Measurements from ENCODE around the gene PEMT. TPM values are rescaled to one million over a fixed set of nuclear protein-coding genes. Genes with fewer than 3 reads are reported as not detected.

PEMT gene
- total and polyA plus RNA-seq, 2 of the 4 experiments (the other 2 are of a cell fraction), result 23.3 to 49.5 TPM

GRCh38 chr17:17560167-17560566 lies 31.3 kb downstream of the PEMT start:
- Histone ChIP-seq H3K4me2 (ENCODE audit: low read depth, low read length) (no peak overlapping the region), H2BK120ac (ENCODE audit: low read depth, low read length) (no peak overlapping the region), H3K36me3 (ENCODE audit: control insufficient read depth, insufficient read depth, low read length) (no peaks in the 10 kb centered on the region), H4K8ac (ENCODE audit: low read depth in 2 of 2, low read length in 2 of 2) (no peak overlapping the region), H3K27me3 (ENCODE audit: control insufficient read depth, insufficient read depth, low read length) (no peaks in the 10 kb centered on the region), H3K18ac (ENCODE audit: low read depth, low read length) (no peak overlapping the region), H3K79me1 (ENCODE audit: low read depth in 1 of 2, low read length in 2 of 2) (no peaks in the 10 kb centered on the region; a peak in 1 of 4 replicates), H4K91ac (ENCODE audit: insufficient read depth, low read depth, low read length) (no peak overlapping the region), H2BK20ac (ENCODE audit: low read depth, low read length) (no peak overlapping the region), H3K4ac (ENCODE audit: low read depth, low read length) (no peak overlapping the region), H2BK5ac (ENCODE audit: low read depth, low read length, poor library complexity, severe bottlenecking) (no peak overlapping the region), H3K56ac (ENCODE audit: extremely low read depth, insufficient read depth, low read length) (no peak overlapping the region), H3K23ac (ENCODE audit: low read depth, low read length) (no peak overlapping the region), H3K9ac (ENCODE audit: low read depth, low read length) (no peak overlapping the region), H3K4me3 (ENCODE audit: insufficient read depth, low read depth, low read length) (no peak overlapping the region), H2AK5ac (ENCODE audit: low read depth, low read length) (no peak overlapping the region), H2BK15ac (ENCODE audit: low read depth, low read length) (no peak overlapping the region), H3K14ac (replicated peaks; ENCODE audit: low read depth, low read length) (no peak overlapping the region), H2AK9ac (replicated peaks; ENCODE audit: low read depth, low read length, poor library complexity) (no peak overlapping the region), H2AFZ (replicated peaks; ENCODE audit: low read length, poor library complexity) (no peak overlapping the region), H4K5ac (ENCODE audit: low read depth, low read length) (no peak overlapping the region), H3K27ac (ENCODE audit: insufficient read depth, low read length) (no peak overlapping the region), H4K20me1 (ENCODE audit: insufficient read depth, low read length) (peaks cover 4% of the 10 kb centered on the region; the same call in 1 of the 2 replicates), H3K9me1 (ENCODE audit: insufficient read depth, low read length) (no peaks in the 10 kb centered on the region), H3K9me3 (ENCODE audit: control insufficient read depth, insufficient read depth, low read length) (no peaks in the 10 kb centered on the region), H3K4me1 (ENCODE audit: control insufficient read depth, insufficient read depth, low read length) (no peaks in the 10 kb centered on the region)
- ChIA-PET POLR2A (ENCODE audit: unreplicated experiment) (no interaction called here), CTCF (no interaction called here)
- ATAC-seq (ENCODE audit: low read depth) (no peak), DNase-seq (no peak)
- dilution Hi-C loops (cut with HindIII; ENCODE audit: low sequenced_read_pairs, unreplicated experiment) (no loop called here), intact Hi-C loops (cut with micrococcal nuclease) (no loop called here), in situ Hi-C loops (cut with MboI; ENCODE audit: low sequenced_read_pairs) (no loop called here)
- no TSS peak for BruUV-seq (replicated peaks)
- TF ChIP-seq MAFK (IDR thresholded peaks at IDR 0.05; ENCODE audit: low read depth, low read length) (no peak), FOS (IDR thresholded peaks at IDR 0.05; ENCODE audit: low read depth, low read length) (no peak), RFX5 (IDR thresholded peaks at IDR 0.05; ENCODE audit: low read depth, low read length) (no peak), BHLHE40 (IDR thresholded peaks at IDR 0.05; ENCODE audit: low read depth, low read length) (no peak), CEBPB (IDR thresholded peaks at IDR 0.05; ENCODE audit: low read depth, low read length) (no peak), NFE2L2 (IDR thresholded peaks at IDR 0.05; ENCODE audit: low read depth, low read length) (no peak), SMC3 (IDR thresholded peaks at IDR 0.05; ENCODE audit: low read depth, low read length) (no peak), RCOR1 (IDR thresholded peaks at IDR 0.05; ENCODE audit: insufficient replicate concordance, low read length) (no peak), POLR2A (IDR thresholded peaks at IDR 0.05; ENCODE audit: low read depth, low read length) (no peak), RAD21 (IDR thresholded peaks at IDR 0.05; ENCODE audit: low read length) (no peak), MAZ (IDR thresholded peaks at IDR 0.05; ENCODE audit: borderline replicate concordance, low read depth, low read length) (no peak), CHD1 (IDR thresholded peaks at IDR 0.05; ENCODE audit: low read depth, low read length) (no peak), MXI1 (IDR thresholded peaks at IDR 0.05; ENCODE audit: borderline replicate concordance, low read depth, low read length) (no peak)
- TF ChIP-seq, protein P1, sequence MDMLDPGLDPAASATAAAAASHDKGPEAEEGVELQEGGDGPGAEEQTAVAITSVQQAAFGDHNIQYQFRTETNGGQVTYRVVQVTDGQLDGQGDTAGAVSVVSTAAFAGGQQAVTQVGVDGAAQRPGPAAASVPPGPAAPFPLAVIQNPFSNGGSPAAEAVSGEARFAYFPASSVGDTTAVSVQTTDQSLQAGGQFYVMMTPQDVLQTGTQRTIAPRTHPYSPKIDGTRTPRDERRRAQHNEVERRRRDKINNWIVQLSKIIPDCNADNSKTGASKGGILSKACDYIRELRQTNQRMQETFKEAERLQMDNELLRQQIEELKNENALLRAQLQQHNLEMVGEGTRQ (IDR thresholded peaks at IDR 0.05; ENCODE audit: low read depth, low read length), result no peak
- TF ChIP-seq, protein P2, sequence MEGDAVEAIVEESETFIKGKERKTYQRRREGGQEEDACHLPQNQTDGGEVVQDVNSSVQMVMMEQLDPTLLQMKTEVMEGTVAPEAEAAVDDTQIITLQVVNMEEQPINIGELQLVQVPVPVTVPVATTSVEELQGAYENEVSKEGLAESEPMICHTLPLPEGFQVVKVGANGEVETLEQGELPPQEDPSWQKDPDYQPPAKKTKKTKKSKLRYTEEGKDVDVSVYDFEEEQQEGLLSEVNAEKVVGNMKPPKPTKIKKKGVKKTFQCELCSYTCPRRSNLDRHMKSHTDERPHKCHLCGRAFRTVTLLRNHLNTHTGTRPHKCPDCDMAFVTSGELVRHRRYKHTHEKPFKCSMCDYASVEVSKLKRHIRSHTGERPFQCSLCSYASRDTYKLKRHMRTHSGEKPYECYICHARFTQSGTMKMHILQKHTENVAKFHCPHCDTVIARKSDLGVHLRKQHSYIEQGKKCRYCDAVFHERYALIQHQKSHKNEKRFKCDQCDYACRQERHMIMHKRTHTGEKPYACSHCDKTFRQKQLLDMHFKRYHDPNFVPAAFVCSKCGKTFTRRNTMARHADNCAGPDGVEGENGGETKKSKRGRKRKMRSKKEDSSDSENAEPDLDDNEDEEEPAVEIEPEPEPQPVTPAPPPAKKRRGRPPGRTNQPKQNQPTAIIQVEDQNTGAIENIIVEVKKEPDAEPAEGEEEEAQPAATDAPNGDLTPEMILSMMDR (conservative IDR thresholded peaks at IDR 0.05; ENCODE audit: low read depth, low read length), result no peak
- TF ChIP-seq, protein P3, sequence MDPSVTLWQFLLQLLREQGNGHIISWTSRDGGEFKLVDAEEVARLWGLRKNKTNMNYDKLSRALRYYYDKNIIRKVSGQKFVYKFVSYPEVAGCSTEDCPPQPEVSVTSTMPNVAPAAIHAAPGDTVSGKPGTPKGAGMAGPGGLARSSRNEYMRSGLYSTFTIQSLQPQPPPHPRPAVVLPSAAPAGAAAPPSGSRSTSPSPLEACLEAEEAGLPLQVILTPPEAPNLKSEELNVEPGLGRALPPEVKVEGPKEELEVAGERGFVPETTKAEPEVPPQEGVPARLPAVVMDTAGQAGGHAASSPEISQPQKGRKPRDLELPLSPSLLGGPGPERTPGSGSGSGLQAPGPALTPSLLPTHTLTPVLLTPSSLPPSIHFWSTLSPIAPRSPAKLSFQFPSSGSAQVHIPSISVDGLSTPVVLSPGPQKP (IDR thresholded peaks at IDR 0.05; ENCODE audit: borderline replicate concordance, low read depth, low read length), result no peak
- WGBS, 2 experiments (ENCODE audit: extremely low coverage in 2 of 2, insufficient read length in 1 of 2), result 95% methylated on average over 3 of the region's 10 CpGs; no CpG with 5 or more reads in 1 of the 2 experiments

Data from IMR-90 (cell line).